Esophagus squamous epithelium (tissue), 5 donors: ENCODE data around the gene PKP4. TPM values are rescaled to one million over a fixed set of nuclear protein-coding genes. Genes with fewer than 3 reads are reported as not detected.

Experiments
- DNase-seq: peaks from one replicate; lab custom pipeline; 2025; lab: John Stamatoyannopoulos, UW
- H3K27ac ChIP-seq, 4 donors: fragments of 200-600 bp; sonication (generic); one replicate each; pipeline ENCODE4 v1.5.1; 2016 to 2019; ENCODE audit warnings: mild to moderate bottlenecking in 1 of 4
- H3K27me3 ChIP-seq, 4 donors: fragments of 200-600 bp; sonication (generic); 1 replicate in 3 of 4; 2 replicates in 1 of 4; pipeline versions ENCODE4 v1.5.1 to v1.6.0; 2017 to 2021; ENCODE audit warnings: antibody characterized with exemption in 1 of 4
- H3K36me3 ChIP-seq, 3 donors: fragments of 200-600 bp; sonication (generic); one replicate each; pipeline ENCODE4 v1.5.1; 2016 to 2019
- H3K4me1 ChIP-seq, 3 donors: fragments of 200-600 bp; sonication (generic); one replicate each; pipeline ENCODE4 v1.5.1; 2017 to 2019
- H3K4me3 ChIP-seq, 4 donors: fragments of 200-600 bp; sonication (generic); 1 replicate in 3 of 4; 2 replicates in 1 of 4; pipeline ENCODE4 v1.5.1; 2016 to 2019; ENCODE audit warnings: mild to moderate bottlenecking in 2 of 4, moderate library complexity in 1 of 4
- H3K9me3 ChIP-seq, 3 donors: fragments of 200-600 bp; sonication (generic); one replicate each; pipeline ENCODE4 v1.5.1; 2016 to 2019
- CTCF ChIP-seq, 6 experiments: fragments of 450-650 bp in 4 of 6; fragments of 200-600 bp in 2 of 6; sonication (generic) in 2 of 6; IDR thresholded peaks; one replicate each; pipeline ENCODE4 v1.5.1; 2016 to 2019; ENCODE audit warnings: antibody characterized with exemption in 6 of 6, mild to moderate bottlenecking in 4 of 6, moderate library complexity in 4 of 6
- POLR2A ChIP-seq, 4 donors: fragments of 450-650 bp; IDR thresholded peaks; one replicate each; pipeline ENCODE4 v1.6.1; 2017; ENCODE audit warnings: antibody characterized with exemption in 4 of 4, mild to moderate bottlenecking in 4 of 4, moderate library complexity in 3 of 4
- WGBS, 2 donors: methylation state at CpG; one replicate each; pipeline ENCODE4 v1.1.5; 2018; 5-methylcytosine and 5-hydroxymethylcytosine counted together
- intact Hi-C: fragments of 100-400 bp; cut with DNase I; formaldehyde crosslinking; loops from one replicate; pipeline ENCODE4 v1.15.0; 2022
- total RNA-seq, 4 donors: library from RNA; depleted of rRNA; stranded (reverse); fragments of >200 nt; gene quantifications; one replicate each; pipeline ENCODE4 v1.1.0, GENCODE V29; 2016
- donor health status: DM: yes; HTN: yes; CAD: no.

The PKP4 gene
- total RNA-seq, 4 donors from 2014 or later: 36.3 to 77.1 (median 46.6) TPM

- no peak for DNase-seq
- peaks cover 0 to 48% (median 22%) of the 10 kb centered on the region in 3 donors for H3K4me1 ChIP-seq
- H3K4me3 ChIP-seq: no peak overlapping the region
- 59 to 66% methylated on average over 6 of the region's 6 CpGs for WGBS, 2 donors
- no peak overlapping the region for H3K27ac ChIP-seq
- no peaks in the 10 kb centered on the region for H3K9me3 ChIP-seq
- TF ChIP-seq CTCF (IDR thresholded peaks at IDR 0.05) (no peak), POLR2A (IDR thresholded peaks at IDR 0.05) (no peak)
- intact Hi-C loops: no loop called here
- H3K36me3 ChIP-seq: no peaks in the 10 kb centered on the region
- no peaks in the 10 kb centered on the region for H3K27me3 ChIP-seq
Observed at GRCh38 chr2:158489366-158490112, 32.8 kb downstream of the PKP4 start.

DNA sequence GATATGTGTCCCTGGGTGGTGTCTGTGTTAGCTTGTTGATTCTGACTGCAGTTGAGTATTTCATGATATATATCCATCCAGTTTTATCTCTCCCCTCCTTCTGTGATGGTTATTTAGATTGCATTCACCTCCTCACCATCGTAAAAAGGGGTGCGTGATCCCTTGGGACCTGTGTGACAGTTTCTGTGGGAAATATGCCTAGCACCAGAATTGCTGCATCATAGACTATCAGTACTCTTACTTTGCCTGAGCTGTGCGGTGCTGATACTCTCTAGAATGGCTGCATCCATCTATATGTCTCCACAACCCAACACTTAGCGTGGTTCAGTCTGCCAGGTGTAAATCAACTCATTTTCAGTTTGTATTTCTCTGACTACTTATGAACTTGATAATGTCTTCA, 34.3 kb downstream of the PKP4 start:
- intact Hi-C loops: no loop called here
- Histone ChIP-seq H3K27ac (no peak overlapping the region), H3K36me3 (no peaks in the 10 kb centered on the region), H3K4me3 (no peak overlapping the region), H3K27me3 (no peaks in the 10 kb centered on the region), H3K4me1 (peaks cover 0 to 60% (median 22%) of the 10 kb centered on the region in 3 donors), H3K9me3 (no peaks in the 10 kb centered on the region)
- TF ChIP-seq CTCF (IDR thresholded peaks at IDR 0.05) (no peak), POLR2A (IDR thresholded peaks at IDR 0.05) (no peak)
- WGBS, 2 donors: 90 to 96% methylated on average over 4 of the region's 4 CpGs
- no peak for DNase-seq

- no peaks in the 10 kb centered on the region for H3K36me3 ChIP-seq
- H3K27ac ChIP-seq: no peak overlapping the region
- no peak for DNase-seq
- peaks cover 3 to 57% (median 16%) of the 10 kb centered on the region in 3 donors for H3K4me1 ChIP-seq
- WGBS, 2 donors: 21 to 35% methylated on average over 2 of the region's 2 CpGs
- TF ChIP-seq POLR2A (IDR thresholded peaks at IDR 0.05) (no peak), CTCF (IDR thresholded peaks at IDR 0.05) (no peak)
- H3K27me3 ChIP-seq: no peaks in the 10 kb centered on the region
- no peaks in the 10 kb centered on the region for H3K9me3 ChIP-seq
- H3K4me3 ChIP-seq: no peak overlapping the region
- intact Hi-C loops: no loop called here
Observed at GRCh38 chr2:158493458-158493857, 36.7 kb downstream of the PKP4 start.

DNA sequence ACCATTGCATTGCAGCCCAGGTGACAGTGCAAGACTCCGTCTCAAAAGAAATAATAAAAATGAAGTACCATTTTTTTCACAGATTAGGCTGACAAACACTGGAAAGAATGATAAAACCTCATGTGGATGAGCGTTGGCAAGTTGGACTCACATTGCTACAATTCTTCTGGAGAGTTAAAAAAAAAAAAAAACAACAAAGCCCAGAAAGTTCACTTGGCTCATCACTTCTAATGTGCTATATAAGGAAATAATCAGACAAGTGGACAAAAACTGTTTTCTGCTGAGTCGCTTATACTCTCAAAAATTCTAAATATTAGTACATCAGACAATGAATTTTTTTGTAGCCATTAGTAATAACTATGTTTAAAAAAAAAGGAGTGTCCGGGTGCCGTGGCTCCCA, 38.4 kb downstream of the PKP4 start:
- Histone ChIP-seq H3K27ac (no peak overlapping the region), H3K27me3 (no peaks in the 10 kb centered on the region), H3K9me3 (no peaks in the 10 kb centered on the region), H3K36me3 (peaks cover 0 to 5% (median 0%) of the 10 kb centered on the region in 3 donors), H3K4me3 (no peak overlapping the region), H3K4me1 (peaks cover 3 to 44% (median 13%) of the 10 kb centered on the region in 3 donors)
- WGBS, 2 donors: 74 to 82% methylated on average over 5 of the region's 5 CpGs
- TF ChIP-seq CTCF (IDR thresholded peaks at IDR 0.05) (no peak), POLR2A (IDR thresholded peaks at IDR 0.05) (no peak)
- no peak for DNase-seq
- intact Hi-C loops: no loop called here

- Histone ChIP-seq H3K4me3 (no peak overlapping the region), H3K9me3 (no peaks in the 10 kb centered on the region), H3K27me3 (no peaks in the 10 kb centered on the region), H3K27ac (peak overlapping the region in 2 of 4 donors; percentile 14 to 44), H3K36me3 (peaks cover 0 to 5% (median 0%) of the 10 kb centered on the region in 3 donors), H3K4me1 (peaks cover 3 to 39% (median 16%) of the 10 kb centered on the region in 3 donors)
- TF ChIP-seq CTCF (IDR thresholded peaks at IDR 0.05): no peak
- TF ChIP-seq POLR2A (IDR thresholded peaks at IDR 0.05): no peak
- intact Hi-C loops: no loop called here
- 42 to 47% methylated on average over 3 of the region's 3 CpGs for WGBS, 2 donors
- DNase-seq: no peak
Observed at GRCh38 chr2:158496986-158497385, 40.2 kb downstream of the PKP4 start.
